ENCODE data around the gene SUSD3. TPM values are rescaled to one million over a fixed set of nuclear protein-coding genes. Genes with fewer than 3 reads are reported as not detected.

Gene SUSD3
- total RNA-seq, 1 experiment from 2014 or later, result 9.0 TPM

DNA sequence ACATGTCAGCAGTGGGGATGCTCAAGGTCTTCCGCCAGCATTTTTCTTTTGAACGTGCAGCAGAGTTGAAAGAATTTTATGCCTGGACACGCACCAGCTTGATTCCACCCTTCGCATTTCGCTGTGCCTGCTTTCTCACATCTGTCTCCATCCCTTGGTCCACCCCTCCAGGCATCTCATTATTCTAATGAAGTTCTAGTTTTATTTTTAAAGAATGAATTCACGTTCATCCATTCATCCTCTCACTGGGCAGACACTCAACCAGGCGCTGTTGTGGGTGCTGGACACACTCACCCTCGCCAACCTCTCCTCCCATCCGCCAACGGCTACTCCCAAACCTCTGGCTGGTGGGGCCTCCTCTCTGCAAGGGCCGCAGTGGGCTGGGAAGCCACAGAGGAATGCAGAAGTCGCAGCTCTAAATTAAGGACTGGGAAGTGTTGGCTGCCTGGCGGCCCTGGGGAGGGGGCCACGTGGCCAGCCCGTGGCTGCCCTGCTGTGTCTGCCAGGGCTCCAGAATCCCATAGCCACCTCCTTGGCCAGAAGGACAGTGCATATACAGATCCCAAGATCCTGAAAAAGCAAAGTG lies 6.7 kb downstream of the SUSD3 start:
- no peak overlapping the region for H3K9ac ChIP-seq (ENCODE audit: extremely low read depth, insufficient read length, low read length)
- no peaks in the 10 kb centered on the region for H4K20me1 ChIP-seq (ENCODE audit: control insufficient read depth, insufficient read depth, insufficient read length)
- H2AK5ac ChIP-seq (ENCODE audit: insufficient read length, low read length), result no peak overlapping the region
- no peak overlapping the region for H3K4me2 ChIP-seq (ENCODE audit: insufficient read depth, insufficient read length, low read length)
- no peak for DNase-seq
- H3K4me1 Mint-ChIP-seq, result peaks cover 19 to 22% of the 10 kb centered on the region in 2 experiments
- no peak overlapping the region for H2BK15ac ChIP-seq (ENCODE audit: low read depth, low read length)
- H4K5ac ChIP-seq (ENCODE audit: insufficient read length, low read depth, low read length), result no peak overlapping the region
- no peak overlapping the region for H3K56ac ChIP-seq (ENCODE audit: insufficient read length, low read depth, low read length)
- WGBS (ENCODE audit: extremely low coverage, insufficient read length, low lambda C conversion rate), result no CpG with 5 or more reads among the region's 15 CpGs
- no peak overlapping the region for H2BK20ac ChIP-seq (ENCODE audit: low read depth, low read length, poor library complexity, severe bottlenecking)
- H4K91ac ChIP-seq (ENCODE audit: insufficient read length, low read depth, low read length), result no peak overlapping the region
- H3K23me2 ChIP-seq (ENCODE audit: insufficient read length, low read depth, low read length, poor library complexity, severe bottlenecking), result no peaks in the 10 kb centered on the region
- no peaks in the 10 kb centered on the region for H3K27me3 ChIP-seq (ENCODE audit: insufficient read depth, low read length)
- H3K18ac ChIP-seq (ENCODE audit: insufficient read length, low read depth, low read length), result no peak overlapping the region
- no peaks in the 10 kb centered on the region for H3K9me3 Mint-ChIP-seq
- no peak overlapping the region for H3K27ac ChIP-seq (ENCODE audit: insufficient read length, low read depth, low read length)
- H3K23ac ChIP-seq (ENCODE audit: insufficient read length, low read depth, low read length), result no peak overlapping the region
- H3K36me3 Mint-ChIP-seq (ENCODE audit: insufficient read depth in 1 of 3, low read depth in 3 of 3), result no peaks in the 10 kb centered on the region
- H3K14ac ChIP-seq (ENCODE audit: insufficient read depth, low read length), result no peak overlapping the region
- no peak overlapping the region for H2BK120ac ChIP-seq (ENCODE audit: low read depth, low read length, poor library complexity, severe bottlenecking)
- H2AFZ ChIP-seq (ENCODE audit: low read length), result no peak overlapping the region
- no peak overlapping the region for H3K4me3 Mint-ChIP-seq
- H3K79me2 ChIP-seq (ENCODE audit: insufficient read depth, low read length), result no peaks in the 10 kb centered on the region
- H2BK12ac ChIP-seq (ENCODE audit: insufficient read length, low read depth, low read length), result no peak overlapping the region
- no peak for TF ChIP-seq CTCF (conservative IDR thresholded peaks at IDR 0.05)
- H3K4me1 ChIP-seq (ENCODE audit: insufficient read depth, low read length), result no peaks in the 10 kb centered on the region
- no peaks in the 10 kb centered on the region for H3K79me1 ChIP-seq (ENCODE audit: insufficient read depth, low read depth, low read length, poor library complexity, severe bottlenecking)
- H3K4ac ChIP-seq (ENCODE audit: low read depth, low read length), result no peak overlapping the region
- H3K27ac Mint-ChIP-seq, result no peak overlapping the region; a peak in 1 of 7 replicates
- no peaks in the 10 kb centered on the region for H3K9me3 ChIP-seq (ENCODE audit: control insufficient read depth, low read depth, low read length)
- no peak overlapping the region for H2BK5ac ChIP-seq (ENCODE audit: insufficient read length, low read length)
- H3T11ph ChIP-seq (ENCODE audit: low read length), result no peak overlapping the region
- H3K27me3 Mint-ChIP-seq (ENCODE audit: low read depth), result peaks cover 8% of the 10 kb centered on the region
- H4K8ac ChIP-seq (replicated peaks; ENCODE audit: insufficient read length, low read depth, low read length), result no peak overlapping the region

All from H9 (cell line).